ENCODE data around the gene CNR1.

CNR1 gene

GRCh38 chr6:88144637-88145297 is 21.4 kb downstream of the CNR1 start:
- in situ Hi-C loops (cut with HindIII; ENCODE audit: low sequenced_read_pairs), result no loop called here

- in situ Hi-C loops (cut with HindIII; ENCODE audit: low sequenced_read_pairs), result no loop called here
Measured at GRCh38 chr6:88143421-88144157, 22.6 kb downstream of the CNR1 start.

- in situ Hi-C loops (cut with HindIII; ENCODE audit: low sequenced_read_pairs), result no loop called here
Measured at GRCh38 chr6:88142297-88142668, 23.9 kb downstream of the CNR1 start.

- in situ Hi-C loops (cut with HindIII; ENCODE audit: low sequenced_read_pairs), result no loop called here
Measured at GRCh38 chr6:88141561-88142296, 24.4 kb downstream of the CNR1 start.

GRCh38 chr6:88137915-88138314 is 28.2 kb downstream of the CNR1 start:
- in situ Hi-C loops (cut with HindIII; ENCODE audit: low sequenced_read_pairs), result no loop called here

GRCh38 chr6:88135578-88136114 is 30.5 kb downstream of the CNR1 start:
- in situ Hi-C loops (cut with HindIII; ENCODE audit: low sequenced_read_pairs), result no loop called here

- in situ Hi-C loops (cut with HindIII; ENCODE audit: low sequenced_read_pairs), result no loop called here
Measured at GRCh38 chr6:88134575-88134974, 31.6 kb downstream of the CNR1 start.

GRCh38 chr6:88133718-88134117 is 32.4 kb downstream of the CNR1 start:
- in situ Hi-C loops (cut with HindIII; ENCODE audit: low sequenced_read_pairs), result no loop called here

GRCh38 chr6:88124925-88125557 is 41.1 kb downstream of the CNR1 start:
- in situ Hi-C loops (cut with HindIII; ENCODE audit: low sequenced_read_pairs), result no loop called here

- in situ Hi-C loops (cut with HindIII; ENCODE audit: low sequenced_read_pairs), result no loop called here
Measured at GRCh38 chr6:88120635-88121034, 45.5 kb downstream of the CNR1 start.

- in situ Hi-C loops (cut with HindIII; ENCODE audit: low sequenced_read_pairs), result no loop called here
Measured at GRCh38 chr6:88119769-88120168, 46.4 kb downstream of the CNR1 start.

GRCh38 chr6:88116276-88116675 is 49.9 kb downstream of the CNR1 start:
- in situ Hi-C loops (cut with HindIII; ENCODE audit: low sequenced_read_pairs), result no loop called here

GRCh38 chr6:88115307-88115706 is 50.8 kb downstream of the CNR1 start:
- in situ Hi-C loops (cut with HindIII; ENCODE audit: low sequenced_read_pairs), result no loop called here

- in situ Hi-C loops (cut with HindIII; ENCODE audit: low sequenced_read_pairs), result no loop called here
Measured at GRCh38 chr6:88114838-88115237, 51.3 kb downstream of the CNR1 start.

GRCh38 chr6:88111991-88112390 is 54.2 kb downstream of the CNR1 start:
- in situ Hi-C loops (cut with HindIII; ENCODE audit: low sequenced_read_pairs), result no loop called here

- in situ Hi-C loops (cut with HindIII; ENCODE audit: low sequenced_read_pairs), result no loop called here
Measured at GRCh38 chr6:88107241-88107640, 58.9 kb downstream of the CNR1 start.

- in situ Hi-C loops (cut with HindIII; ENCODE audit: low sequenced_read_pairs), result no loop called here
Measured at GRCh38 chr6:88105741-88106340, 60.3 kb downstream of the CNR1 start.
